HepG2 (cell line): Measurements from ENCODE around the gene CRAMP1. TPM values are rescaled to one million over a fixed set of nuclear protein-coding genes. Genes with fewer than 3 reads are reported as not detected.

ENCODE experiments used
- BCL6 ChIP-seq: IDR thresholded peaks from 2 replicates; pipeline ENCODE4 v1.6.1; 2016; ENCODE audit warnings: missing genetic modification reagents, missing compliant biosample characterization
- CHCHD3 ChIP-seq: sonication (generic); formaldehyde crosslinking; IDR thresholded peaks from 2 replicates; pipeline ENCODE4 v1.8.0; 2022; ENCODE audit warnings: mild to moderate bottlenecking, missing genetic modification reagents, moderate library complexity
- FOXC1 ChIP-seq: sonication (generic); formaldehyde crosslinking; IDR thresholded peaks from 2 replicates; pipeline ENCODE4 v1.8.0; 2022; ENCODE audit warnings: mild to moderate bottlenecking, missing genetic modification reagents, borderline replicate concordance
- GABPB1 ChIP-seq: IDR thresholded peaks from 2 replicates; pipeline ENCODE4 v1.6.1; 2016; ENCODE audit warnings: mild to moderate bottlenecking, missing genetic modification reagents, moderate library complexity, missing compliant biosample characterization
- GATAD1 ChIP-seq: IDR thresholded peaks from 2 replicates; pipeline ENCODE4 v1.6.1; 2016; ENCODE audit warnings: missing genetic modification reagents, missing compliant biosample characterization
- ISX ChIP-seq: sonication (generic); formaldehyde crosslinking; conservative IDR thresholded peaks from 2 replicates; pipeline ENCODE4 v1.5.0; 2020; ENCODE audit warnings: missing genetic modification reagents
- LRRFIP1 ChIP-seq: sonication (generic); formaldehyde crosslinking; conservative IDR thresholded peaks from 2 replicates; pipeline ENCODE4 v1.4.0; 2020; ENCODE audit warnings: missing genetic modification reagents
- MLX ChIP-seq: IDR thresholded peaks from 2 replicates; pipeline ENCODE4 v1.6.1; 2016
- MXD3 ChIP-seq: IDR thresholded peaks from 2 replicates; pipeline ENCODE4 v1.6.1; 2016; ENCODE audit warnings: mild to moderate bottlenecking, missing biosample characterization, missing genetic modification reagents
- PATZ1 ChIP-seq: sonication (generic); formaldehyde crosslinking; IDR thresholded peaks from 2 replicates; pipeline ENCODE4 v1.4.0; 2020; ENCODE audit warnings: missing genetic modification reagents
- PCBP1 ChIP-seq: fragments of 200-400 bp; formaldehyde crosslinking; IDR thresholded peaks from 2 replicates; pipeline ENCODE4 v1.6.1; 2017; ENCODE audit warnings: mild to moderate bottlenecking, low read depth, low read length, borderline replicate concordance
- TAF1 ChIP-seq: sonication (generic); formaldehyde crosslinking; IDR thresholded peaks from 2 replicates; pipeline ENCODE4 v1.4.0; 2020; ENCODE audit warnings: missing genetic modification reagents
- TEAD2 ChIP-seq: sonication (generic); formaldehyde crosslinking; IDR thresholded peaks from 2 replicates; pipeline ENCODE4 v1.9.0; 2021; ENCODE audit warnings: missing genetic modification reagents
- YY1 ChIP-seq: IDR thresholded peaks from 2 replicates; pipeline ENCODE4 v1.6.1; 2011; ENCODE audit warnings: low read length, low read depth, moderate library complexity, mild to moderate bottlenecking; ENCODE audit not compliant: insufficient read depth, insufficient replicate concordance
- ZBTB3 ChIP-seq: sonication (generic); formaldehyde crosslinking; IDR thresholded peaks from 2 replicates; pipeline ENCODE4 v1.4.0; 2020; ENCODE audit warnings: low read depth, mild to moderate bottlenecking, moderate library complexity, missing genetic modification reagents, borderline replicate concordance
- ZNF484 ChIP-seq: sonication (generic); formaldehyde crosslinking; IDR thresholded peaks from 2 replicates; pipeline ENCODE4 v1.5.1; 2020; ENCODE audit warnings: mild to moderate bottlenecking, low read depth, missing genetic modification reagents, borderline replicate concordance
- ZNF574 ChIP-seq: sonication (generic); formaldehyde crosslinking; IDR thresholded peaks from 2 replicates; pipeline ENCODE4 v1.4.0; 2020; ENCODE audit warnings: missing genetic modification reagents
- ZNF597 ChIP-seq: sonication (generic); formaldehyde crosslinking; IDR thresholded peaks from 2 replicates; pipeline ENCODE4 v1.5.0; 2020; ENCODE audit warnings: missing genetic modification reagents
- ZNF747 ChIP-seq: sonication (generic); formaldehyde crosslinking; IDR thresholded peaks from 2 replicates; pipeline ENCODE4 v1.8.1; 2023; ENCODE audit warnings: missing genetic modification reagents, mild to moderate bottlenecking, borderline replicate concordance
- ZSCAN12 ChIP-seq: sonication (generic); formaldehyde crosslinking; IDR thresholded peaks from 2 replicates; pipeline ENCODE4 v1.9.0; 2021; ENCODE audit warnings: mild to moderate bottlenecking, missing genetic modification reagents
- polyA plus RNA-seq, 8 experiments: library from polyadenylated mRNA; depleted of rRNA in 3 of 8; stranded (reverse) in 7 of 8; unstranded in 1 of 8; fragments of >200 nt; fragmentation: Illumina TruSeq in 4 of 8; extraction: Trizol in 4 of 8; gene quantifications; 2 replicates each; pipeline versions ENCODE4 v1.2.1 to v1.2.3, GENCODE V29; 2011 to 2016; ENCODE audit warnings: low read depth in 4 of 8, missing spikeins in 1 of 8, mixed read lengths in 1 of 8; ENCODE audit not compliant: insufficient read depth in 1 of 8
- total RNA-seq, 5 experiments: library from RNA; depleted of rRNA; stranded (reverse); fragments of >200 nt; fragmentation: Illumina TruSeq; extraction: Trizol; gene quantifications; 2 replicates each; pipeline ENCODE4 v1.2.3, GENCODE V29; 2016; ENCODE audit warnings: low read depth in 1 of 5

The CRAMP1 gene
- total and polyA plus RNA-seq, 2 of the 13 experiments (the other 11 are each of a cell fraction or from before 2014, with no cell fraction given): 6.8 to 9.7 TPM

GRCh38 chr16:1614456-1615102 is 2.4 kb downstream of the CRAMP1 start (continued):
- no peak for TF ChIP-seq FOXC1 (CRISPR knock-in tag)
- peak; percentile 39; the same call in 1 of the 2 replicates for TF ChIP-seq GATAD1 (CRISPR knock-in tag)
- TF ChIP-seq ZNF597 (CRISPR knock-in tag): no peak
- no peak for TF ChIP-seq MLX (CRISPR knock-in tag)
- TF ChIP-seq ZNF574 (CRISPR knock-in tag): peak; percentile 7; the same call in 1 of the 2 replicates
- no peak for TF ChIP-seq ZBTB3
- TF ChIP-seq YY1: peak; percentile 88
- 0 out of 2 replicates have a peak, but pooled peaks have one; percentile 21 for TF ChIP-seq ZNF747 (CRISPR knock-in tag)
- no peak for TF ChIP-seq CHCHD3 (CRISPR knock-in tag)
- no peak for TF ChIP-seq ZSCAN12 (CRISPR knock-in tag)
- TF ChIP-seq TAF1 (CRISPR knock-in tag): 0 out of 2 replicates have a peak, but pooled peaks have one; percentile 18
- TF ChIP-seq ISX (CRISPR knock-in tag): no peak
- TF ChIP-seq BCL6 (CRISPR knock-in tag): 0 out of 2 replicates have a peak, but pooled peaks have one; percentile 3
- TF ChIP-seq LRRFIP1 (CRISPR knock-in tag): no peak
- TF ChIP-seq PATZ1 (CRISPR knock-in tag): peak; percentile 29
- TF ChIP-seq GABPB1 (CRISPR knock-in tag): peak; percentile 51; the same call in 1 of the 2 replicates
- 0 out of 2 replicates have a peak, but pooled peaks have one; percentile 17 for TF ChIP-seq MXD3 (CRISPR knock-in tag)
- TF ChIP-seq TEAD2 (CRISPR knock-in tag): no peak
- TF ChIP-seq PCBP1: no peak
- TF ChIP-seq ZNF484: no peak
